HCT116 (cell line): ENCODE measurements around the gene SLC35A4. TPM values are rescaled to one million over a fixed set of nuclear protein-coding genes. Genes with fewer than 3 reads are reported as not detected.

Source experiments
- ATAC-seq: fragments of 200-7000 bp; cut with Tn5 transposase; 2 replicates; pipeline ENCODE4 v1.9.1; 2020; ENCODE audit warnings: mild to moderate bottlenecking, moderate library complexity
- BruUV-seq: library from RNA; stranded (reverse); fragments of 400-500 nt; replicated peaks from 2 replicates; lab custom pipeline; 2021; lab: Mats Ljungman, UMichigan
- CTCF ChIA-PET: fragments of 300-600 bp; sonication (Branson Sonifier 250); formaldehyde crosslinking; loops from one replicate; lab custom pipeline; 2021; ENCODE audit warnings: antibody characterized with exemption; lab: Charles Lee
- POLR2A ChIA-PET: fragments of 300-600, 350-600 bp; sonication (Branson Sonifier 250); formaldehyde crosslinking; loops from one replicate; lab custom pipeline; 2021; ENCODE audit warnings: antibody characterized with exemption; lab: Charles Lee
- RAD21 ChIA-PET, 2 experiments: fragments of 300-600 bp; sonication (Branson Sonifier 250); formaldehyde crosslinking; loops; one replicate each; lab custom pipeline; 2023; ENCODE audit warnings: low total read pairs in 2 of 2; ENCODE audit not compliant: uncharacterized antibody in 2 of 2, unreplicated experiment in 2 of 2, low non-redundant PET in 1 of 2; lab: Charles Lee
- DNase-seq: peaks from one replicate; pipeline ENCODE4 v3.0.0-alpha.2; 2010; ENCODE audit warnings: low read depth, low spot score
- H2AFZ ChIP-seq: fragments of 200-600 bp; shearing (Covaris generic), sonication (generic); 2 replicates; pipeline ENCODE4 v1.6.1; 2017; ENCODE audit warnings: low read depth, mixed run types, mixed read lengths, antibody characterized with exemption, low read length; ENCODE audit not compliant: poor library complexity, severe bottlenecking
- H3K27ac ChIP-seq: 2 replicates; pipeline ENCODE4 v1.5.1; 2012; ENCODE audit warnings: low read depth, low read length
- H3K27me3 ChIP-seq: fragments of 200-600 bp; sonication (generic); 2 replicates; pipeline ENCODE4 v1.6.1; 2016; ENCODE audit warnings: mixed run types, low read length, mixed read lengths; ENCODE audit not compliant: insufficient read depth
- H3K36me3 ChIP-seq, 2 experiments: fragments of 200-500 bp in 1 of 2; fragments of 200-600 bp in 1 of 2; sonication (Bioruptor generic) in 1 of 2; sonication (generic) in 1 of 2; 2 replicates each; pipeline versions ENCODE4 v1.5.1 to v1.6.1; 2014 to 2016; ENCODE audit warnings: low read length in 2 of 2, inconsistent platforms in 1 of 2, mixed read lengths in 1 of 2, mixed run types in 1 of 2; ENCODE audit not compliant: insufficient read depth in 2 of 2, control insufficient read depth in 1 of 2
- H3K4me1 ChIP-seq, 2 experiments: fragments of 200-600 bp in 1 of 2; sonication (generic) in 1 of 2; 2 replicates each; pipeline versions ENCODE4 v1.5.1 to v1.6.1; 2012 to 2017; ENCODE audit warnings: low read length in 2 of 2, inconsistent platforms in 1 of 2, mild to moderate bottlenecking in 1 of 2, mixed read lengths in 1 of 2, mixed run types in 1 of 2, moderate library complexity in 1 of 2; ENCODE audit not compliant: insufficient read depth in 2 of 2, control insufficient read depth in 1 of 2
- H3K4me2 ChIP-seq: fragments of 200-600 bp; sonication (generic); 2 replicates; pipeline ENCODE4 v1.6.1; 2017; ENCODE audit warnings: mixed run types, low read length, mixed read lengths
- H3K4me3 ChIP-seq, 2 experiments: fragments of 200-600 bp in 1 of 2; sonication (generic) in 1 of 2; replicated peaks in 1 of 2; 2 replicates each; pipeline ENCODE4 v1.5.1; 2011 to 2016; ENCODE audit warnings: low read length in 2 of 2, control low read depth in 1 of 2, low read depth in 1 of 2, mild to moderate bottlenecking in 1 of 2, mixed read lengths in 1 of 2, mixed run types in 1 of 2
- H3K79me2 ChIP-seq: fragments of 200-600 bp; sonication (generic); 2 replicates; pipeline ENCODE4 v1.6.1; 2017; ENCODE audit warnings: mild to moderate bottlenecking, mixed run types, low read length, moderate library complexity, mixed read lengths; ENCODE audit not compliant: insufficient read depth
- H3K9ac ChIP-seq: fragments of 200-600 bp; sonication (generic); 2 replicates; pipeline ENCODE4 v1.6.1; 2016; ENCODE audit warnings: low read length, mixed read lengths
- H3K9me2 ChIP-seq: fragments of 200-600 bp; sonication (generic), shearing (Covaris generic); 2 replicates; pipeline ENCODE4 v1.6.1; 2017; ENCODE audit warnings: mixed run types, mild to moderate bottlenecking, moderate library complexity; ENCODE audit not compliant: insufficient read depth
- H3K9me3 ChIP-seq, 2 experiments: fragments of 200-500 bp in 1 of 2; fragments of 200-600 bp in 1 of 2; sonication (Bioruptor generic) in 1 of 2; sonication (generic) in 1 of 2; 2 replicates each; pipeline ENCODE4 v1.6.1; 2014 to 2017; ENCODE audit warnings: low read length in 2 of 2, mixed read lengths in 2 of 2, inconsistent platforms in 1 of 2, low read depth in 1 of 2, mild to moderate bottlenecking in 1 of 2, mixed run types in 1 of 2, moderate library complexity in 1 of 2; ENCODE audit not compliant: control insufficient read depth in 1 of 2, insufficient read depth in 1 of 2
- H4K20me1 ChIP-seq: fragments of 200-600 bp; sonication (generic), shearing (Covaris generic); 2 replicates; pipeline ENCODE4 v1.6.1; 2017; ENCODE audit warnings: mixed run types, mild to moderate bottlenecking, moderate library complexity; ENCODE audit not compliant: insufficient read depth
- CBX3 ChIP-seq: IDR thresholded peaks from 2 replicates; pipeline ENCODE4 v1.6.1; 2012; ENCODE audit warnings: low read depth
- ELF1 ChIP-seq: IDR thresholded peaks from 2 replicates; pipeline ENCODE4 v1.6.1; 2012; ENCODE audit warnings: low read depth, borderline replicate concordance
- EZH2 ChIP-seq: fragments of 200-600 bp; sonication (generic); IDR thresholded peaks from 2 replicates; pipeline ENCODE4 v1.6.1; 2017; ENCODE audit warnings: antibody characterized with exemption, mixed run types
- EZH2phosphoT487 ChIP-seq: fragments of 200-600 bp; IDR thresholded peaks from 2 replicates; pipeline ENCODE4 v1.6.1; 2018; ENCODE audit warnings: antibody characterized with exemption, borderline replicate concordance
- FOSL1 ChIP-seq: IDR thresholded peaks from 2 replicates; pipeline ENCODE4 v1.6.1; 2012; ENCODE audit warnings: low read depth
- MAX ChIP-seq: IDR thresholded peaks from 2 replicates; pipeline ENCODE4 v1.6.1; 2012
- POLR2A ChIP-seq: IDR thresholded peaks from 2 replicates; pipeline ENCODE4 v1.7.0; 2011; ENCODE audit warnings: borderline replicate concordance; ENCODE audit not compliant: insufficient read depth, insufficient read length; ENCODE audit errors: extremely low read depth
- RAD21 ChIP-seq: IDR thresholded peaks from 2 replicates; pipeline ENCODE4 v1.6.1; 2012; ENCODE audit warnings: low read depth, mild to moderate bottlenecking
- SIN3A ChIP-seq: IDR thresholded peaks from 2 replicates; pipeline ENCODE4 v1.6.1; 2012; ENCODE audit warnings: low read depth
- SRF ChIP-seq: IDR thresholded peaks from 2 replicates; pipeline ENCODE4 v1.6.1; 2012; ENCODE audit warnings: low read depth
- YY1 ChIP-seq: IDR thresholded peaks from 2 replicates; pipeline ENCODE4 v1.6.1; 2011; ENCODE audit warnings: low read length, low read depth, moderate library complexity, mild to moderate bottlenecking; ENCODE audit not compliant: insufficient replicate concordance; ENCODE audit errors: extremely low read depth
- ZBTB33 ChIP-seq: IDR thresholded peaks from 2 replicates; pipeline ENCODE4 v1.6.1; 2011; ENCODE audit warnings: mild to moderate bottlenecking, low read length, moderate library complexity; ENCODE audit not compliant: insufficient replicate concordance; ENCODE audit errors: extremely low read depth
- intact Hi-C: fragments of 100-400 bp; cut with micrococcal nuclease; formaldehyde crosslinking; loops from 2 replicates; pipeline ENCODE4 v1.10.0; 2022
- total RNA-seq: library from RNA; stranded (reverse); gene quantifications from one replicate; pipeline ENCODE4 v1.2.1, GENCODE V29; 2021; ENCODE audit not compliant: unreplicated experiment
- TF ChIP-seq, protein P1 (sequence below), 3 experiments: fragments of 200-600 bp in 1 of 3; sonication (generic) in 1 of 3; IDR thresholded peaks in 2 of 3; conservative IDR thresholded peaks in 1 of 3; 2 replicates each; pipeline ENCODE4 v1.5.1; 2012 to 2017; ENCODE audit warnings: low read depth in 2 of 3, low read length in 2 of 3, antibody characterized with exemption in 1 of 3, borderline replicate concordance in 1 of 3, control low read depth in 1 of 3, mild to moderate bottlenecking in 1 of 3, mixed read lengths in 1 of 3, mixed run types in 1 of 3, moderate library complexity in 1 of 3; ENCODE audit not compliant: insufficient read depth in 1 of 3
- TF ChIP-seq, protein P2 (sequence below): IDR thresholded peaks from 2 replicates; pipeline ENCODE4 v1.6.1; 2012

Gene SLC35A4
- total RNA-seq, 1 experiment from 2014 or later: 37.5 TPM

GRCh38 chr5:140598836-140599235 is 34.2 kb downstream of the SLC35A4 start:
- ATAC-seq: no peak
- POLR2A ChIA-PET: no interaction called here

More at GRCh38 chr5:140598836-140599235, 34.2 kb downstream of the SLC35A4 start:
- intact Hi-C loops: no loop called here
- H3K4me1 ChIP-seq: no peaks in the 10 kb centered on the region
- ChIA-PET CTCF (no interaction called here), RAD21 (no interaction called here)
- H3K9me3 ChIP-seq: no peaks in the 10 kb centered on the region
- H3K4me2 ChIP-seq: no peak overlapping the region
- H3K4me3 ChIP-seq: no peak overlapping the region
- no TSS peak for BruUV-seq
- TF ChIP-seq, protein P1, sequence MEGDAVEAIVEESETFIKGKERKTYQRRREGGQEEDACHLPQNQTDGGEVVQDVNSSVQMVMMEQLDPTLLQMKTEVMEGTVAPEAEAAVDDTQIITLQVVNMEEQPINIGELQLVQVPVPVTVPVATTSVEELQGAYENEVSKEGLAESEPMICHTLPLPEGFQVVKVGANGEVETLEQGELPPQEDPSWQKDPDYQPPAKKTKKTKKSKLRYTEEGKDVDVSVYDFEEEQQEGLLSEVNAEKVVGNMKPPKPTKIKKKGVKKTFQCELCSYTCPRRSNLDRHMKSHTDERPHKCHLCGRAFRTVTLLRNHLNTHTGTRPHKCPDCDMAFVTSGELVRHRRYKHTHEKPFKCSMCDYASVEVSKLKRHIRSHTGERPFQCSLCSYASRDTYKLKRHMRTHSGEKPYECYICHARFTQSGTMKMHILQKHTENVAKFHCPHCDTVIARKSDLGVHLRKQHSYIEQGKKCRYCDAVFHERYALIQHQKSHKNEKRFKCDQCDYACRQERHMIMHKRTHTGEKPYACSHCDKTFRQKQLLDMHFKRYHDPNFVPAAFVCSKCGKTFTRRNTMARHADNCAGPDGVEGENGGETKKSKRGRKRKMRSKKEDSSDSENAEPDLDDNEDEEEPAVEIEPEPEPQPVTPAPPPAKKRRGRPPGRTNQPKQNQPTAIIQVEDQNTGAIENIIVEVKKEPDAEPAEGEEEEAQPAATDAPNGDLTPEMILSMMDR (IDR thresholded peaks at IDR 0.05 in 2 of 3, conservative IDR thresholded peaks at IDR 0.05 in 1 of 3; ENCODE audit: borderline replicate concordance in 1 of 3, insufficient read depth in 1 of 3, low read depth in 2 of 3, low read length in 2 of 3): no peak
- TF ChIP-seq ELF1 (no peak), POLR2A (no peak), CBX3 (no peak), SRF (no peak), EZH2phosphoT487 (no peak), YY1 (no peak), EZH2 (no peak), ZBTB33 (no peak), FOSL1 (no peak), MAX (no peak), SIN3A (no peak), RAD21 (no peak)
- TF ChIP-seq, protein P2, sequence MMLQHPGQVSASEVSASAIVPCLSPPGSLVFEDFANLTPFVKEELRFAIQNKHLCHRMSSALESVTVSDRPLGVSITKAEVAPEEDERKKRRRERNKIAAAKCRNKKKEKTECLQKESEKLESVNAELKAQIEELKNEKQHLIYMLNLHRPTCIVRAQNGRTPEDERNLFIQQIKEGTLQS: no peak
- no peak overlapping the region for H3K27ac ChIP-seq
- H3K36me3 ChIP-seq: no peaks in the 10 kb centered on the region
- DNase-seq: no peak
- no peak overlapping the region for H3K9ac ChIP-seq
- no peaks in the 10 kb centered on the region for H3K27me3 ChIP-seq
- no peaks in the 10 kb centered on the region for H3K79me2 ChIP-seq
- H3K9me2 ChIP-seq: no peaks in the 10 kb centered on the region
- H2AFZ ChIP-seq: no peak overlapping the region
- no peaks in the 10 kb centered on the region for H4K20me1 ChIP-seq
